ENCODE measurements around the gene DUSP5. TPM values are rescaled to one million over a fixed set of nuclear protein-coding genes. Genes with fewer than 3 reads are reported as not detected.

Gene DUSP5
- total and polyA plus RNA-seq, 10 of the 15 experiments (the other 5 are each of a cell fraction or from before 2014, with no cell fraction given) = 2.1 to 95.9 (median 23.4) TPM

DNA sequence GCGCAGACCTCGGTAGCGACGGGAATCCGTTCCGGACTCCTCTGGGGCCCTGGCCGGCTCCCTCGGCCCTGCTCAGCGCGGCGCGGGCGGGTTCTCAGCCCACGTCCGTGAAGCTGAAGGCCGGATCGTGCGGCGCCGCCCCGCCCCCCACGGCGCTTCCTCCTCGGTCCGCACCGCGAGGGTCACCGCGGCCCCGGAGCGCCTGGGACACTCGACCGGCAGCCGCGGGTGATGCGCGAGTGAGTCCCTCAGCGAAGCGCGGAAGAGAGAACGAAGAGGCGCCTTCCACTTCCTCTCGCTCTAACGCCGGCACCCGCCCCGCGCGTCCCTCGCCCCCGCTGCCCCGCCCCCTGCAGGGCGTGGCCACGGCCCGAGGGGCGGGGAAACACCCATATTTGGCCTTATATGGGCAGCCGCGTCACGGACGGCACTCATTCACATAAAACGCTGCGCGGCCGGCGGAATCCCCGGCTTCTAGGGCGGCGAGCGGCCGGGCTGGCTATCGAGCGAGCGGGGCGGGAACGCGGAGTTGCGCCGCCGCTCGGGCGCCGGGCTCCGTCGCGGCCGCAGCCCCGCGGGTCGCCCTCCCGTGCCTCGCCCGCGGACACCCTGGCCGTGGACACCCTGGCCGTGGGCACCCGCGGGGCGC is at the start of gene DUSP5 (continued):
- TF ChIP-seq, protein P1, sequence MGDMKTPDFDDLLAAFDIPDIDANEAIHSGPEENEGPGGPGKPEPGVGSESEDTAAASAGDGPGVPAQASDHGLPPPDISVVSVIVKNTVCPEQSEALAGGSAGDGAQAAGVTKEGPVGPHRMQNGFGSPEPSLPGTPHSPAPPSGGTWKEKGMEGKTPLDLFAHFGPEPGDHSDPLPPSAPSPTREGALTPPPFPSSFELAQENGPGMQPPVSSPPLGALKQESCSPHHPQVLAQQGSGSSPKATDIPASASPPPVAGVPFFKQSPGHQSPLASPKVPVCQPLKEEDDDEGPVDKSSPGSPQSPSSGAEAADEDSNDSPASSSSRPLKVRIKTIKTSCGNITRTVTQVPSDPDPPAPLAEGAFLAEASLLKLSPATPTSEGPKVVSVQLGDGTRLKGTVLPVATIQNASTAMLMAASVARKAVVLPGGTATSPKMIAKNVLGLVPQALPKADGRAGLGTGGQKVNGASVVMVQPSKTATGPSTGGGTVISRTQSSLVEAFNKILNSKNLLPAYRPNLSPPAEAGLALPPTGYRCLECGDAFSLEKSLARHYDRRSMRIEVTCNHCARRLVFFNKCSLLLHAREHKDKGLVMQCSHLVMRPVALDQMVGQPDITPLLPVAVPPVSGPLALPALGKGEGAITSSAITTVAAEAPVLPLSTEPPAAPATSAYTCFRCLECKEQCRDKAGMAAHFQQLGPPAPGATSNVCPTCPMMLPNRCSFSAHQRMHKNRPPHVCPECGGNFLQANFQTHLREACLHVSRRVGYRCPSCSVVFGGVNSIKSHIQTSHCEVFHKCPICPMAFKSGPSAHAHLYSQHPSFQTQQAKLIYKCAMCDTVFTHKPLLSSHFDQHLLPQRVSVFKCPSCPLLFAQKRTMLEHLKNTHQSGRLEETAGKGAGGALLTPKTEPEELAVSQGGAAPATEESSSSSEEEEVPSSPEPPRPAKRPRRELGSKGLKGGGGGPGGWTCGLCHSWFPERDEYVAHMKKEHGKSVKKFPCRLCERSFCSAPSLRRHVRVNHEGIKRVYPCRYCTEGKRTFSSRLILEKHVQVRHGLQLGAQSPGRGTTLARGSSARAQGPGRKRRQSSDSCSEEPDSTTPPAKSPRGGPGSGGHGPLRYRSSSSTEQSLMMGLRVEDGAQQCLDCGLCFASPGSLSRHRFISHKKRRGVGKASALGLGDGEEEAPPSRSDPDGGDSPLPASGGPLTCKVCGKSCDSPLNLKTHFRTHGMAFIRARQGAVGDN (IDR thresholded peaks at IDR 0.05) = peak; percentile 65; the same call in 1 of the 2 replicates
- no peak for TF ChIP-seq ZZZ3 (IDR thresholded peaks at IDR 0.05; ENCODE audit: control insufficient read depth, insufficient read length, low read depth)
- TF ChIP-seq, protein P2, sequence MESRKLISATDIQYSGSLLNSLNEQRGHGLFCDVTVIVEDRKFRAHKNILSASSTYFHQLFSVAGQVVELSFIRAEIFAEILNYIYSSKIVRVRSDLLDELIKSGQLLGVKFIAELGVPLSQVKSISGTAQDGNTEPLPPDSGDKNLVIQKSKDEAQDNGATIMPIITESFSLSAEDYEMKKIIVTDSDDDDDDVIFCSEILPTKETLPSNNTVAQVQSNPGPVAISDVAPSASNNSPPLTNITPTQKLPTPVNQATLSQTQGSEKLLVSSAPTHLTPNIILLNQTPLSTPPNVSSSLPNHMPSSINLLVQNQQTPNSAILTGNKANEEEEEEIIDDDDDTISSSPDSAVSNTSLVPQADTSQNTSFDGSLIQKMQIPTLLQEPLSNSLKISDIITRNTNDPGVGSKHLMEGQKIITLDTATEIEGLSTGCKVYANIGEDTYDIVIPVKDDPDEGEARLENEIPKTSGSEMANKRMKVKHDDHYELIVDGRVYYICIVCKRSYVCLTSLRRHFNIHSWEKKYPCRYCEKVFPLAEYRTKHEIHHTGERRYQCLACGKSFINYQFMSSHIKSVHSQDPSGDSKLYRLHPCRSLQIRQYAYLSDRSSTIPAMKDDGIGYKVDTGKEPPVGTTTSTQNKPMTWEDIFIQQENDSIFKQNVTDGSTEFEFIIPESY (IDR thresholded peaks at IDR 0.05) = peak; percentile 72; the same call in 1 of the 2 replicates
- no peak for TF ChIP-seq TCF12 (IDR thresholded peaks at IDR 0.05; ENCODE audit: low read depth, low read length)
- no peak for TF ChIP-seq RBBP5 (conservative IDR thresholded peaks at IDR 0.05)
- TF ChIP-seq, protein P3, sequence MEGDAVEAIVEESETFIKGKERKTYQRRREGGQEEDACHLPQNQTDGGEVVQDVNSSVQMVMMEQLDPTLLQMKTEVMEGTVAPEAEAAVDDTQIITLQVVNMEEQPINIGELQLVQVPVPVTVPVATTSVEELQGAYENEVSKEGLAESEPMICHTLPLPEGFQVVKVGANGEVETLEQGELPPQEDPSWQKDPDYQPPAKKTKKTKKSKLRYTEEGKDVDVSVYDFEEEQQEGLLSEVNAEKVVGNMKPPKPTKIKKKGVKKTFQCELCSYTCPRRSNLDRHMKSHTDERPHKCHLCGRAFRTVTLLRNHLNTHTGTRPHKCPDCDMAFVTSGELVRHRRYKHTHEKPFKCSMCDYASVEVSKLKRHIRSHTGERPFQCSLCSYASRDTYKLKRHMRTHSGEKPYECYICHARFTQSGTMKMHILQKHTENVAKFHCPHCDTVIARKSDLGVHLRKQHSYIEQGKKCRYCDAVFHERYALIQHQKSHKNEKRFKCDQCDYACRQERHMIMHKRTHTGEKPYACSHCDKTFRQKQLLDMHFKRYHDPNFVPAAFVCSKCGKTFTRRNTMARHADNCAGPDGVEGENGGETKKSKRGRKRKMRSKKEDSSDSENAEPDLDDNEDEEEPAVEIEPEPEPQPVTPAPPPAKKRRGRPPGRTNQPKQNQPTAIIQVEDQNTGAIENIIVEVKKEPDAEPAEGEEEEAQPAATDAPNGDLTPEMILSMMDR (IDR thresholded peaks at IDR 0.05 in 2 of 3, conservative IDR thresholded peaks at IDR 0.05 in 1 of 3; ENCODE audit: control insufficient read depth in 2 of 3, extremely low read depth in 1 of 3, insufficient read depth in 1 of 3, low read depth in 3 of 3, low read length in 3 of 3) = no peak
- TF ChIP-seq ESRRA (IDR thresholded peaks at IDR 0.05; ENCODE audit: low read length) = no peak
- no peak for TF ChIP-seq RAD51 (IDR thresholded peaks at IDR 0.05)
- peak; percentile 93 for TF ChIP-seq CREM (IDR thresholded peaks at IDR 0.05; ENCODE audit: low read depth)
- TF ChIP-seq, protein P4, sequence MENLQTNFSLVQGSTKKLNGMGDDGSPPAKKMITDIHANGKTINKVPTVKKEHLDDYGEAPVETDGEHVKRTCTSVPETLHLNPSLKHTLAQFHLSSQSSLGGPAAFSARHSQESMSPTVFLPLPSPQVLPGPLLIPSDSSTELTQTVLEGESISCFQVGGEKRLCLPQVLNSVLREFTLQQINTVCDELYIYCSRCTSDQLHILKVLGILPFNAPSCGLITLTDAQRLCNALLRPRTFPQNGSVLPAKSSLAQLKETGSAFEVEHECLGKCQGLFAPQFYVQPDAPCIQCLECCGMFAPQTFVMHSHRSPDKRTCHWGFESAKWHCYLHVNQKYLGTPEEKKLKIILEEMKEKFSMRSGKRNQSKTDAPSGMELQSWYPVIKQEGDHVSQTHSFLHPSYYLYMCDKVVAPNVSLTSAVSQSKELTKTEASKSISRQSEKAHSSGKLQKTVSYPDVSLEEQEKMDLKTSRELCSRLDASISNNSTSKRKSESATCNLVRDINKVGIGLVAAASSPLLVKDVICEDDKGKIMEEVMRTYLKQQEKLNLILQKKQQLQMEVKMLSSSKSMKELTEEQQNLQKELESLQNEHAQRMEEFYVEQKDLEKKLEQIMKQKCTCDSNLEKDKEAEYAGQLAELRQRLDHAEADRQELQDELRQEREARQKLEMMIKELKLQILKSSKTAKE (IDR thresholded peaks at IDR 0.05; ENCODE audit: low read depth, poor library complexity, severe bottlenecking) = no peak
- TF ChIP-seq, protein P5, sequence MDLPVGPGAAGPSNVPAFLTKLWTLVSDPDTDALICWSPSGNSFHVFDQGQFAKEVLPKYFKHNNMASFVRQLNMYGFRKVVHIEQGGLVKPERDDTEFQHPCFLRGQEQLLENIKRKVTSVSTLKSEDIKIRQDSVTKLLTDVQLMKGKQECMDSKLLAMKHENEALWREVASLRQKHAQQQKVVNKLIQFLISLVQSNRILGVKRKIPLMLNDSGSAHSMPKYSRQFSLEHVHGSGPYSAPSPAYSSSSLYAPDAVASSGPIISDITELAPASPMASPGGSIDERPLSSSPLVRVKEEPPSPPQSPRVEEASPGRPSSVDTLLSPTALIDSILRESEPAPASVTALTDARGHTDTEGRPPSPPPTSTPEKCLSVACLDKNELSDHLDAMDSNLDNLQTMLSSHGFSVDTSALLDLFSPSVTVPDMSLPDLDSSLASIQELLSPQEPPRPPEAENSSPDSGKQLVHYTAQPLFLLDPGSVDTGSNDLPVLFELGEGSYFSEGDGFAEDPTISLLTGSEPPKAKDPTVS (IDR thresholded peaks at IDR 0.05; ENCODE audit: low read depth, low read length) = no peak
- TF ChIP-seq JUNB (IDR thresholded peaks at IDR 0.05) = no peak
- no peak for TF ChIP-seq HDAC2 (IDR thresholded peaks at IDR 0.05)
- no peak; the same call in 1 of the 2 replicates for TF ChIP-seq SMC3 (IDR thresholded peaks at IDR 0.05; ENCODE audit: borderline replicate concordance, low read length)
- 0 out of 2 replicates have a peak, but pooled peaks have one; percentile 54 for TF ChIP-seq TBL1XR1 (IDR thresholded peaks at IDR 0.05; ENCODE audit: low read depth, low read length)
- no peak for TF ChIP-seq SIX5 (IDR thresholded peaks at IDR 0.05; ENCODE audit: low read depth, low read length, severe bottlenecking)
- no peak for TF ChIP-seq TCF7 (IDR thresholded peaks at IDR 0.05; ENCODE audit: borderline replicate concordance)
- no peak for TF ChIP-seq NFYB (IDR thresholded peaks at IDR 0.05; ENCODE audit: insufficient read depth, low read depth, low read length)
- TF ChIP-seq KAT2A (conservative IDR thresholded peaks at IDR 0.05; ENCODE audit: control insufficient read depth, low read depth, low read length) = no peak
